GM12878 (cell line): Measurements from ENCODE around the gene SLC25A13. TPM values are rescaled to one million over a fixed set of nuclear protein-coding genes. Genes with fewer than 3 reads are reported as not detected.

Experiments used
- ATAC-seq: fragments of 200-7000 bp; cut with Tn5 transposase; 3 replicates; pipeline ENCODE4 v1.9.1; 2020; ENCODE audit warnings: mild to moderate bottlenecking, moderate library complexity
- BruUV-seq: library from RNA; stranded (reverse); fragments of 400-500 nt; replicated peaks from 2 replicates; lab custom pipeline; 2021; lab: Mats Ljungman, UMichigan
- CTCF ChIA-PET: fragments of 300-600 bp; sonication (Branson Sonifier 250); formaldehyde crosslinking; extraction: SDS; loops from one replicate; lab custom pipeline; 2021; ENCODE audit warnings: inconsistent platforms; lab: Yijun Ruan, JAX
- POLR2A ChIA-PET: fragments of 350-600 bp; formaldehyde crosslinking; extraction: SDS; loops from one replicate; lab custom pipeline; 2021; ENCODE audit warnings: inconsistent platforms; lab: Charles Lee
- RAD21 ChIA-PET: fragments of 300-600 bp; sonication (Branson Sonifier 250); formaldehyde crosslinking; loops from one replicate; lab custom pipeline; 2023; ENCODE audit warnings: antibody characterized with exemption; ENCODE audit not compliant: unreplicated experiment; lab: Charles Lee
- SMC1A ChIA-PET: fragments of 300-600 bp; sonication (Branson Sonifier 250); formaldehyde crosslinking; loops from one replicate; lab custom pipeline; 2023; ENCODE audit not compliant: unreplicated experiment, uncharacterized antibody; lab: Charles Lee
- DNase-seq: peaks from one replicate; pipeline ENCODE4 v3.0.0-alpha.2; 2011; ENCODE audit warnings: low read depth, low spot score
- FAIRE-seq: peaks from 3 replicates; lab custom pipeline; 2011; peaks lifted over from hg19 to GRCh38; lab: Jason Lieb, UNC
- H2AFZ ChIP-seq: 2 replicates; pipeline ENCODE4 v1.6.0; 2011; ENCODE audit warnings: low read depth, low read length, control low read depth; ENCODE audit not compliant: control insufficient read depth
- H3K27ac ChIP-seq: 2 replicates; pipeline ENCODE4 v1.5.1; 2011; ENCODE audit warnings: control low read depth; ENCODE audit not compliant: control insufficient read depth, insufficient read depth
- H3K27me3 ChIP-seq, 2 experiments: replicated peaks in 1 of 2; 2 replicates each; pipeline versions ENCODE4 v1.6.0 to v1.6.1; 2011; ENCODE audit warnings: low read length in 1 of 2; ENCODE audit not compliant: control insufficient read depth in 2 of 2, insufficient read depth in 2 of 2
- H3K36me3 ChIP-seq, 2 experiments: 2 replicates each; pipeline ENCODE4 v1.5.1; 2011; ENCODE audit warnings: low read length in 1 of 2; ENCODE audit not compliant: control insufficient read depth in 2 of 2, insufficient read depth in 2 of 2
- H3K4me1 ChIP-seq: 2 replicates; pipeline ENCODE4 v1.6.1; 2011; ENCODE audit warnings: mild to moderate bottlenecking, low read length, moderate library complexity, mixed read lengths; ENCODE audit not compliant: control insufficient read depth, insufficient read depth
- H3K4me2 ChIP-seq: 2 replicates; pipeline ENCODE4 v1.6.0; 2011; ENCODE audit warnings: control low read depth; ENCODE audit not compliant: control insufficient read depth, insufficient read depth
- H3K4me3 ChIP-seq: fragments of 200-600 bp; sonication (generic); 2 replicates; pipeline ENCODE4 v1.5.1; 2016
- H3K79me2 ChIP-seq: 2 replicates; pipeline ENCODE4 v1.6.0; 2011; ENCODE audit warnings: low read length; ENCODE audit not compliant: control insufficient read depth, insufficient read depth
- H3K9ac ChIP-seq: 2 replicates; pipeline ENCODE4 v1.8.0; 2011; ENCODE audit warnings: low read length, control low read depth, mixed read lengths; ENCODE audit not compliant: control insufficient read depth, insufficient read depth
- H3K9me3 ChIP-seq: replicated peaks from 3 replicates; pipeline ENCODE4 v1.5.1; 2011; ENCODE audit warnings: mild to moderate bottlenecking, low read length; ENCODE audit not compliant: control insufficient read depth, insufficient read depth
- H4K20me1 ChIP-seq: 2 replicates; pipeline ENCODE4 v1.6.0; 2011; ENCODE audit not compliant: control insufficient read depth, insufficient read depth
- CREB1 ChIP-seq: IDR thresholded peaks from 2 replicates; pipeline ENCODE4 v1.6.1; 2012; ENCODE audit warnings: low read depth, mild to moderate bottlenecking, inconsistent platforms
- DPF2 ChIP-seq: fragments of 450-650 bp; IDR thresholded peaks from 2 replicates; pipeline ENCODE4 v1.6.1; 2017; ENCODE audit warnings: mild to moderate bottlenecking
- FOS ChIP-seq: IDR thresholded peaks from 3 replicates; pipeline ENCODE4 v1.6.1; 2011; ENCODE audit warnings: borderline replicate concordance; ENCODE audit not compliant: insufficient read length; ENCODE audit errors: extremely low read depth
- FOXM1 ChIP-seq: IDR thresholded peaks from 2 replicates; pipeline ENCODE4 v1.6.1; 2012; ENCODE audit warnings: low read depth, mild to moderate bottlenecking, inconsistent platforms, low read length, moderate library complexity
- GABPA ChIP-seq: IDR thresholded peaks from 2 replicates; pipeline ENCODE4 v1.6.1; 2014; ENCODE audit warnings: antibody characterized with exemption, low read depth, mild to moderate bottlenecking, inconsistent platforms
- HDAC6 ChIP-seq: fragments of 200-600 bp; sonication (generic); IDR thresholded peaks from one replicate; pipeline ENCODE4 v1.8.0; 2017; ENCODE audit warnings: antibody characterized with exemption; ENCODE audit not compliant: unreplicated experiment
- POU2F2 ChIP-seq: IDR thresholded peaks from 3 replicates; pipeline ENCODE4 v1.6.1; 2011; ENCODE audit warnings: low read depth, mild to moderate bottlenecking, low read length, borderline replicate concordance
- RFX5 ChIP-seq: IDR thresholded peaks from 2 replicates; pipeline ENCODE4 v1.6.1; 2011; ENCODE audit warnings: low read depth, low read length, improper control_type of control experiment
- RUNX3 ChIP-seq: IDR thresholded peaks from 2 replicates; pipeline ENCODE4 v1.6.1; 2012; ENCODE audit warnings: low read length, inconsistent platforms
- SMARCA5 ChIP-seq: fragments of 450-650 bp; IDR thresholded peaks from 2 replicates; pipeline ENCODE4 v1.6.1; 2017; ENCODE audit warnings: mild to moderate bottlenecking
- ZNF622 ChIP-seq: fragments of 450-650 bp; IDR thresholded peaks from 2 replicates; pipeline ENCODE4 v1.6.1; 2017; ENCODE audit warnings: mild to moderate bottlenecking, inconsistent platforms
- whole genome bisulfite sequencing: methylation state at CpG from one replicate; pipeline ENCODE4 v1.1.6; 2016; ENCODE audit warnings: low lambda C conversion rate; ENCODE audit not compliant: insufficient replicate concordance, insufficient coverage; ENCODE audit errors: missing lambda C conversion rate; 5-methylcytosine and 5-hydroxymethylcytosine counted together
- in situ Hi-C: fragments of 300-500 bp; cut with MboI; formaldehyde crosslinking; loops from 9 replicates; pipeline ENCODE4 v1.14.3; 2018; ENCODE audit warnings: mixed read lengths
- intact Hi-C: fragments of 100-400 bp; cut with micrococcal nuclease; formaldehyde crosslinking; loops from one replicate; pipeline ENCODE4 v1.14.2; 2022; ENCODE audit not compliant: unreplicated experiment
- polyA plus RNA-seq, 11 experiments: library from polyadenylated mRNA; depleted of rRNA in 4 of 11; unstranded in 6 of 11; stranded (reverse) in 5 of 11; fragments of >200 nt; fragmentation: Nextera tagmentation in 4 of 11; fragmentation: Illumina TruSeq in 1 of 11; extraction: Ambion mirVana in 4 of 11; extraction: Trizol in 1 of 11; gene quantifications; 1 replicate in 1 of 11; 2 replicates in 10 of 11; pipeline versions ENCODE4 v1.2.1 to v1.2.3, GENCODE V29; 2011 to 2016; ENCODE audit warnings: inconsistent platforms in 2 of 11, missing spikeins in 2 of 11, low read depth in 1 of 11
- total RNA-seq, 4 experiments: library from RNA; depleted of rRNA in 3 of 4; stranded (reverse); fragments of >200 nt in 3 of 4; fragmentation: Illumina TruSeq in 1 of 4; extraction: Trizol in 1 of 4; gene quantifications; 2 replicates each; pipeline versions ENCODE4 v1.2.1 to v1.2.3, GENCODE V29; 2013 to 2021
- TF ChIP-seq, protein P1 (sequence below): fragments of 450-650 bp; IDR thresholded peaks from 2 replicates; pipeline ENCODE4 v1.6.1; 2017; ENCODE audit warnings: mild to moderate bottlenecking, moderate library complexity
- TF ChIP-seq, protein P2 (sequence below): fragments of 450-650 bp; IDR thresholded peaks from 2 replicates; pipeline ENCODE4 v1.6.1; 2018; ENCODE audit warnings: borderline replicate concordance, mild to moderate bottlenecking; ENCODE audit not compliant: partially characterized antibody
- TF ChIP-seq, protein P3 (sequence below): fragments of 450-650 bp; formaldehyde crosslinking; IDR thresholded peaks from 2 replicates; pipeline ENCODE4 v1.5.0; 2022; ENCODE audit warnings: mild to moderate bottlenecking, missing genetic modification characterization

Gene SLC25A13
- total and polyA plus RNA-seq, 10 of the 15 experiments (the other 5 are each of a cell fraction or from before 2014, with no cell fraction given): 7.0 to 24.7 (median 18.6) TPM

DNA sequence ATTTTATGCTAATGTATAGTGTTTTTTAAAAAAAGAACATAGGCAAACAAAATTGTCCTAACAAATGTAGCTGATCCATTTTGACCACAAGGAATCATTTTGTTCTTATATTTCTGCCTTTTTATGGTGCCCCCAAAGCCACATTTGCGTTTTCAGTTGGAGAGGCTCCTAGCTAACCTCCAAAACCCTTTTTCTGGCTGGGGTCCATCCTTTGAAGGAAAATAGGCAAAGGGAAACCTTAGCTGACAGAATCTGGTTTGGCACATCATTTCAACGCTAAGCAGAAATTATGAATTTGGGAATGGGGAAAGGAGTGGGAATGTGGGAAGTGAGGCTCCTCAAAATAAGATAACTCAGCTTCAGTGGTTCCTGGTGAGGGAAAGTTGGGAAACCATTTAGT is 25.6 kb upstream of the SLC25A13 start:
- Histone ChIP-seq H3K4me1 (no peaks in the 10 kb centered on the region), H3K9me3 (no peaks in the 10 kb centered on the region), H3K27me3 (no peaks in the 10 kb centered on the region), H3K27ac (no peak overlapping the region), H3K4me2 (no peak overlapping the region), H2AFZ (no peak overlapping the region), H3K36me3 (no peaks in the 10 kb centered on the region), H3K9ac (no peak overlapping the region), H4K20me1 (no peaks in the 10 kb centered on the region), H3K4me3 (no peak overlapping the region), H3K79me2 (no peaks in the 10 kb centered on the region)
- in situ Hi-C loops: no loop called here
- intact Hi-C loops: no loop called here
- 21% methylated on average over 2 of the region's 2 CpGs for WGBS
- ChIA-PET POLR2A (no interaction called here), SMC1A (interaction anchor here (1.0 kb wide), 1 partner anchor 10 kb away, joined by 3 read pairs; no protein-coding TSS in a partner anchor), RAD21 (no interaction called here), CTCF (interaction anchor here (0.9 kb wide), 1 partner anchor 10 kb away, joined by 4 read pairs; no protein-coding TSS in a partner anchor)
- no TSS peak for BruUV-seq
- ATAC-seq: no peak
- DNase-seq: no peak
- FAIRE-seq: no peak
- TF ChIP-seq, protein P1, sequence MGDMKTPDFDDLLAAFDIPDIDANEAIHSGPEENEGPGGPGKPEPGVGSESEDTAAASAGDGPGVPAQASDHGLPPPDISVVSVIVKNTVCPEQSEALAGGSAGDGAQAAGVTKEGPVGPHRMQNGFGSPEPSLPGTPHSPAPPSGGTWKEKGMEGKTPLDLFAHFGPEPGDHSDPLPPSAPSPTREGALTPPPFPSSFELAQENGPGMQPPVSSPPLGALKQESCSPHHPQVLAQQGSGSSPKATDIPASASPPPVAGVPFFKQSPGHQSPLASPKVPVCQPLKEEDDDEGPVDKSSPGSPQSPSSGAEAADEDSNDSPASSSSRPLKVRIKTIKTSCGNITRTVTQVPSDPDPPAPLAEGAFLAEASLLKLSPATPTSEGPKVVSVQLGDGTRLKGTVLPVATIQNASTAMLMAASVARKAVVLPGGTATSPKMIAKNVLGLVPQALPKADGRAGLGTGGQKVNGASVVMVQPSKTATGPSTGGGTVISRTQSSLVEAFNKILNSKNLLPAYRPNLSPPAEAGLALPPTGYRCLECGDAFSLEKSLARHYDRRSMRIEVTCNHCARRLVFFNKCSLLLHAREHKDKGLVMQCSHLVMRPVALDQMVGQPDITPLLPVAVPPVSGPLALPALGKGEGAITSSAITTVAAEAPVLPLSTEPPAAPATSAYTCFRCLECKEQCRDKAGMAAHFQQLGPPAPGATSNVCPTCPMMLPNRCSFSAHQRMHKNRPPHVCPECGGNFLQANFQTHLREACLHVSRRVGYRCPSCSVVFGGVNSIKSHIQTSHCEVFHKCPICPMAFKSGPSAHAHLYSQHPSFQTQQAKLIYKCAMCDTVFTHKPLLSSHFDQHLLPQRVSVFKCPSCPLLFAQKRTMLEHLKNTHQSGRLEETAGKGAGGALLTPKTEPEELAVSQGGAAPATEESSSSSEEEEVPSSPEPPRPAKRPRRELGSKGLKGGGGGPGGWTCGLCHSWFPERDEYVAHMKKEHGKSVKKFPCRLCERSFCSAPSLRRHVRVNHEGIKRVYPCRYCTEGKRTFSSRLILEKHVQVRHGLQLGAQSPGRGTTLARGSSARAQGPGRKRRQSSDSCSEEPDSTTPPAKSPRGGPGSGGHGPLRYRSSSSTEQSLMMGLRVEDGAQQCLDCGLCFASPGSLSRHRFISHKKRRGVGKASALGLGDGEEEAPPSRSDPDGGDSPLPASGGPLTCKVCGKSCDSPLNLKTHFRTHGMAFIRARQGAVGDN: no peak
- TF ChIP-seq ZNF622: no peak
- TF ChIP-seq RFX5: no peak
- TF ChIP-seq RUNX3: no peak
- TF ChIP-seq POU2F2: no peak
- no peak for TF ChIP-seq GABPA
- TF ChIP-seq, protein P2, sequence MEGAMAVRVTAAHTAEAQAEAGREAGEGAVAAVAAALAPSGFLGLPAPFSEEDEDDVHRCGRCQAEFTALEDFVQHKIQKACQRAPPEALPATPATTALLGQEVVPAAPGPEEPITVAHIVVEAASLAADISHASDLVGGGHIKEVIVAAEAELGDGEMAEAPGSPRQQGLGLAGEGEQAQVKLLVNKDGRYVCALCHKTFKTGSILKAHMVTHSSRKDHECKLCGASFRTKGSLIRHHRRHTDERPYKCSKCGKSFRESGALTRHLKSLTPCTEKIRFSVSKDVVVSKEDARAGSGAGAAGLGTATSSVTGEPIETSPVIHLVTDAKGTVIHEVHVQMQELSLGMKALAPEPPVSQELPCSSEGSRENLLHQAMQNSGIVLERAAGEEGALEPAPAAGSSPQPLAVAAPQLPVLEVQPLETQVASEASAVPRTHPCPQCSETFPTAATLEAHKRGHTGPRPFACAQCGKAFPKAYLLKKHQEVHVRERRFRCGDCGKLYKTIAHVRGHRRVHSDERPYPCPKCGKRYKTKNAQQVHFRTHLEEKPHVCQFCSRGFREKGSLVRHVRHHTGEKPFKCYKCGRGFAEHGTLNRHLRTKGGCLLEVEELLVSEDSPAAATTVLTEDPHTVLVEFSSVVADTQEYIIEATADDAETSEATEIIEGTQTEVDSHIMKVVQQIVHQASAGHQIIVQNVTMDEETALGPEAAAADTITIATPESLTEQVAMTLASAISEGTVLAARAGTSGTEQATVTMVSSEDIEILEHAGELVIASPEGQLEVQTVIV: no peak
- TF ChIP-seq FOS: no peak
- no peak for TF ChIP-seq SMARCA5
- no peak for TF ChIP-seq HDAC6
- TF ChIP-seq, protein P3, sequence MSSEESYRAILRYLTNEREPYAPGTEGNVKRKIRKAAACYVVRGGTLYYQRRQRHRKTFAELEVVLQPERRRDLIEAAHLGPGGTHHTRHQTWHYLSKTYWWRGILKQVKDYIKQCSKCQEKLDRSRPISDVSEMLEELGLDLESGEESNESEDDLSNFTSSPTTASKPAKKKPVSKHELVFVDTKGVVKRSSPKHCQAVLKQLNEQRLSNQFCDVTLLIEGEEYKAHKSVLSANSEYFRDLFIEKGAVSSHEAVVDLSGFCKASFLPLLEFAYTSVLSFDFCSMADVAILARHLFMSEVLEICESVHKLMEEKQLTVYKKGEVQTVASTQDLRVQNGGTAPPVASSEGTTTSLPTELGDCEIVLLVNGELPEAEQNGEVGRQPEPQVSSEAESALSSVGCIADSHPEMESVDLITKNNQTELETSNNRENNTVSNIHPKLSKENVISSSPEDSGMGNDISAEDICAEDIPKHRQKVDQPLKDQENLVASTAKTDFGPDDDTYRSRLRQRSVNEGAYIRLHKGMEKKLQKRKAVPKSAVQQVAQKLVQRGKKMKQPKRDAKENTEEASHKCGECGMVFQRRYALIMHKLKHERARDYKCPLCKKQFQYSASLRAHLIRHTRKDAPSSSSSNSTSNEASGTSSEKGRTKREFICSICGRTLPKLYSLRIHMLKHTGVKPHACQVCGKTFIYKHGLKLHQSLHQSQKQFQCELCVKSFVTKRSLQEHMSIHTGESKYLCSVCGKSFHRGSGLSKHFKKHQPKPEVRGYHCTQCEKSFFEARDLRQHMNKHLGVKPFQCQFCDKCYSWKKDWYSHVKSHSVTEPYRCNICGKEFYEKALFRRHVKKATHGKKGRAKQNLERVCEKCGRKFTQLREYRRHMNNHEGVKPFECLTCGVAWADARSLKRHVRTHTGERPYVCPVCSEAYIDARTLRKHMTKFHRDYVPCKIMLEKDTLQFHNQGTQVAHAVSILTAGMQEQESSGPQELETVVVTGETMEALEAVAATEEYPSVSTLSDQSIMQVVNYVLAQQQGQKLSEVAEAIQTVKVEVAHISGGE: no peak
- TF ChIP-seq FOXM1: no peak
- TF ChIP-seq DPF2: no peak
- no peak for TF ChIP-seq CREB1
